Jurkat, Clone E6-1 (cell line): ENCODE measurements around the gene CDC42EP5.

ENCODE experiments used
- DNase-seq: peaks from one replicate; pipeline ENCODE4 v3.0.0-alpha.2; 2011; ENCODE audit warnings: low read depth, low spot score
- H3K4me3 ChIP-seq: 2 replicates; pipeline ENCODE4 v1.5.1; 2011; ENCODE audit warnings: mild to moderate bottlenecking, low read length, control low read depth, moderate library complexity

Gene CDC42EP5

GRCh38 chr19:54434112-54434872 is 38.8 kb downstream of the CDC42EP5 start:
- no peak for DNase-seq
- H3K4me3 ChIP-seq, result no peak overlapping the region

- no peak for DNase-seq
Observed at GRCh38 chr19:54433697-54434096, 39.4 kb downstream of the CDC42EP5 start.

GRCh38 chr19:54432144-54432738 is 40.9 kb downstream of the CDC42EP5 start:
- H3K4me3 ChIP-seq, result no peak overlapping the region
- DNase-seq, result no peak

More at GRCh38 chr19:54433697-54434096, 39.4 kb downstream of the CDC42EP5 start:
- no peak overlapping the region for H3K4me3 ChIP-seq

GRCh38 chr19:54431255-54431838 is 41.7 kb downstream of the CDC42EP5 start:
- no peak for DNase-seq
- H3K4me3 ChIP-seq, result no peak overlapping the region

- DNase-seq, result peak; percentile 20
- H3K4me3 ChIP-seq, result no peak overlapping the region
Observed at GRCh38 chr19:54430306-54431254, 42.5 kb downstream of the CDC42EP5 start.

- no peak for DNase-seq
- no peak overlapping the region for H3K4me3 ChIP-seq
Observed at GRCh38 chr19:54429545-54430227, 43.4 kb downstream of the CDC42EP5 start.

- H3K4me3 ChIP-seq, result no peak overlapping the region
- no peak for DNase-seq
Observed at GRCh38 chr19:54429176-54429495, 44.0 kb downstream of the CDC42EP5 start.

- H3K4me3 ChIP-seq, result no peak overlapping the region
Observed at GRCh38 chr19:54428323-54429175, 44.5 kb downstream of the CDC42EP5 start.

GRCh38 chr19:54427586-54427985 is 45.5 kb downstream of the CDC42EP5 start:
- no peak for DNase-seq
- no peak overlapping the region for H3K4me3 ChIP-seq

More at GRCh38 chr19:54428323-54429175, 44.5 kb downstream of the CDC42EP5 start:
- DNase-seq, result no peak

- DNase-seq, result no peak
- H3K4me3 ChIP-seq, result no peak overlapping the region
Observed at GRCh38 chr19:54426291-54426931, 46.7 kb downstream of the CDC42EP5 start.

- H3K4me3 ChIP-seq, result no peak overlapping the region
- no peak for DNase-seq
Observed at GRCh38 chr19:54425382-54425723, 47.7 kb downstream of the CDC42EP5 start.

GRCh38 chr19:54424660-54425381 is 48.3 kb downstream of the CDC42EP5 start:
- no peak overlapping the region for H3K4me3 ChIP-seq
- DNase-seq, result no peak

GRCh38 chr19:54424201-54424600 is 48.9 kb downstream of the CDC42EP5 start:
- DNase-seq, result no peak
- no peak overlapping the region for H3K4me3 ChIP-seq

GRCh38 chr19:54422136-54422535 is 51.0 kb downstream of the CDC42EP5 start:
- DNase-seq, result no peak
- no peak overlapping the region for H3K4me3 ChIP-seq

- no peak for DNase-seq
- no peak overlapping the region for H3K4me3 ChIP-seq
Observed at GRCh38 chr19:54421521-54421920, 51.6 kb downstream of the CDC42EP5 start.

- H3K4me3 ChIP-seq, result no peak overlapping the region
- no peak for DNase-seq
Observed at GRCh38 chr19:54421169-54421516, 52.0 kb downstream of the CDC42EP5 start.
